Measurements from ENCODE around the gene CCL23. TPM values are rescaled to one million over a fixed set of nuclear protein-coding genes. Genes with fewer than 3 reads are reported as not detected.

Gene CCL23, protein sequence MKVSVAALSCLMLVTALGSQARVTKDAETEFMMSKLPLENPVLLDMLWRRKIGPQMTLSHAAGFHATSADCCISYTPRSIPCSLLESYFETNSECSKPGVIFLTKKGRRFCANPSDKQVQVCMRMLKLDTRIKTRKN
- total RNA-seq = not detected

DNA sequence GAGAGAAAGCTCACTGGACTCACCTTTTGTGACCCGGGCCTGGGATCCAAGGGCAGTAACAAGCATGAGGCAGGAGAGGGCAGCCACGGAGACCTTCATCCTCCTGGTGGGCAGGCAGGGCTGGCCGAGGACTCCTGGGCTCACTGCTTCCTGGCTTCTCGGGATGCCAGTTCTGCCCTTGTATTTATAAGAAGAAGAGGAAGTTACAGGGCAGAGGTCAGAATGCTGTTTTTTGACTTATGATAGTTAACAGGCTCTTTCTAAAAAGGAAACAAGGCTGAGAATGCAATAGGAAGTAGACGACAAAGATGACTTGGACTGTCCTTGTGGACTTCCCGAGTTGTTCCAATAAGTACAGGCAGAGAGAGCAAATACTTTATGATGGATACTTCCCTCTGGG is at the start of gene CCL23:
CCL23 (minus strand) TSS at position 174 of the 400 bp plus-strand sequence; CDS start at position 99, 75 bp downstream.
- no peak for DNase-seq
- no peak within 1 kb of the TSS for H3K4me3 Mint-ChIP-seq
- H3K27me3 Mint-ChIP-seq (ENCODE audit: low read depth) = peaks cover 31% of the 10 kb centered on the region
- H3K9me3 Mint-ChIP-seq = no peaks in the 10 kb centered on the region
- no peak within 1 kb of the TSS for H3K27ac Mint-ChIP-seq
- H3K4me1 Mint-ChIP-seq (ENCODE audit: low read depth) = no peaks in the 10 kb centered on the region
- intact Hi-C loops (cut with micrococcal nuclease) = no loop called here
- CTCF ChIA-PET = no interaction called here
- H3K36me3 Mint-ChIP-seq (ENCODE audit: low read depth) = no peaks in the 10 kb centered on the region

DNA sequence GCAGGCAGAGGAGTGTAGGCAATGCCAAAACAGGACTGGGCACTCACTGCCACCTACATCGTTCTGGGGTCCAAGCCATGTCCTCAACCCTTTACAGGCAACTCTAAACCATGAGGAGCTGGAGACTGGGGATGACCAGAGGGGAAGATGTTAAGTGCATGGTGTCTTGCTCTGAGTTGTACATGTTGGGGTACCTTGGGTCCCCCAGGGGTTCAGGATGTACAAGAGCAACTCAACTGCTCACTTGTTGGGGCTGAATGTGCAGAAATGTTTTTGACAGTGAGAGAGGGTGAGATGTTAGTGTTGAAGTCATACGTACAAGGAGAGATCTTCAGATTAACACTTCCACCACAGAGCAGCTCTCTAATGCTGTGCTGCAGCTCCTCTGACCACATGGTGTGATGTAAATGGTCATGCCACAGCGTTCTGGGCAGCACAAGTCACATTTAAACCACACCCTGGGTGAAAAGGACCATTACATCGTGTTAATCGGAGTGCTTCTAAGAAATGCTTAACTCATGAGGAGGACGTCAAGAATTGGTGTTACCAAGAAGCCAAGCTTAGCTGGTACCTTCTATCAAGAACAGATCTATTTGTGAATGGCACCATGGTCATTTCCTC is 48.7 kb upstream of the CCL23 start:
- Mint-ChIP-seq H3K4me3 (no peak overlapping the region), H3K9me3 (no peaks in the 10 kb centered on the region), H3K4me1 (ENCODE audit: low read depth) (no peaks in the 10 kb centered on the region), H3K27ac (no peak overlapping the region), H3K36me3 (ENCODE audit: low read depth) (no peaks in the 10 kb centered on the region), H3K27me3 (ENCODE audit: low read depth) (peaks cover 8% of the 10 kb centered on the region)
- CTCF ChIA-PET = interaction anchor here (1.0 to 1.4 kb wide), 2 partner anchors 82 to 118 kb away, joined by 3 to 7 read pairs; no protein-coding TSS in a partner anchor
- intact Hi-C loops (cut with micrococcal nuclease) = no loop called here
- DNase-seq = no peak

GRCh38 chr17:36063786-36064541 is 46.2 kb upstream of the CCL23 start, which contains the start of gene CCL18:
Gene CCL18, plus strand, starts transcription at chr17:36064272. Its CDS starts 71 bp downstream, at chr17:36064343.
- H3K9me3 Mint-ChIP-seq = no peaks in the 10 kb centered on the region
- DNase-seq = no peak
- H3K27ac Mint-ChIP-seq = no peak within 1 kb of the TSS
- CTCF ChIA-PET = interaction anchor here (0.6 to 1.1 kb wide), 3 partner anchors 9 to 116 kb away, joined by 3 to 4 read pairs (median 3); no protein-coding TSS in a partner anchor
- H3K27me3 Mint-ChIP-seq (ENCODE audit: low read depth) = peaks cover 12% of the 10 kb centered on the region
- H3K4me3 Mint-ChIP-seq = no peak within 1 kb of the TSS
- H3K36me3 Mint-ChIP-seq (ENCODE audit: low read depth) = no peaks in the 10 kb centered on the region
- H3K4me1 Mint-ChIP-seq (ENCODE audit: low read depth) = no peaks in the 10 kb centered on the region
- intact Hi-C loops (cut with micrococcal nuclease) = no loop called here

DNA sequence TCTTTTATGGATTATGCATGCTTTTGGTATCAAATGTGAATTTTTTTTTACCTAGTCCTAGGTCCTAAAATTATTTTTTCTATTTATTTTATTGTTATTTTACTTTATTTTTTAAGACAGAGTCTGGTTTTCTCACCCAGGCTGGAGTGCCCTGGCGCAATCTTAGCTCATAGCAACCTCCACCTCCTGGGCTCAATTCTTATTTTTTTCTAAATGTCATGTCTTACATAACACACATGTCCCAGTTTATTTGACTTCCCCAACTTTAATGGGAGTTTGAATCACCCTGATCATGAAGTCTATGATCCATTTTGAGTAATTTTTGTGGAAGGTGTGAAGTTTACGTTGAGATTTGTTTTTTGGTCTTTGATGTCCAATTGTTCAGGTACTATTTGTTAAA is 43.0 kb upstream of the CCL23 start:
- CTCF ChIA-PET = no interaction called here
- no peaks in the 10 kb centered on the region for H3K36me3 Mint-ChIP-seq (ENCODE audit: low read depth)
- no peak overlapping the region for H3K4me3 Mint-ChIP-seq
- no peaks in the 10 kb centered on the region for H3K9me3 Mint-ChIP-seq
- H3K4me1 Mint-ChIP-seq (ENCODE audit: low read depth) = no peaks in the 10 kb centered on the region
- no peak for DNase-seq
- intact Hi-C loops (cut with micrococcal nuclease) = no loop called here
- no peak overlapping the region for H3K27ac Mint-ChIP-seq
- peaks cover 6% of the 10 kb centered on the region for H3K27me3 Mint-ChIP-seq (ENCODE audit: low read depth)

DNA sequence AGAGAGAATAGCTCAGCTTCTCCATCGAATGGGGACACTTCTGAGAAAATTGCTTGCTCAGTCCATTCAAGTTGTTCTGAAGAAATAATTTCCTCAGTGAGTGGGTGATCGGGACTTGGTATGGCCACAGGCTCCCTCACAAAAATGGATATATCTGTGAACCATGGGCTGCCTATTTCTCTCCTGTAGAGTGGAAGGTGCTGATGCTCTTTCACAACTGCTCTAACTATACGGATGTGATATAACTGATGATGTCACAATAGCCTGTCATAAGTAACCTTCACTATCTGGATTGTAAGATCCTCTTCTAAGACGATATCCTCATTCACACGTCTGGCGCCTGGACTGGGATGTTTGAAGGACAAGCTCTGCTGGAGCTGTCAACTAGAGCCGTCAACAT is 41.6 kb upstream of the CCL23 start:
- H3K9me3 Mint-ChIP-seq = no peaks in the 10 kb centered on the region
- CTCF ChIA-PET = interaction anchor here (1.2 kb wide), 1 partner anchor 13 kb away, joined by 4 read pairs; no protein-coding TSS in a partner anchor
- H3K4me3 Mint-ChIP-seq = no peak overlapping the region
- peaks cover 4% of the 10 kb centered on the region for H3K27me3 Mint-ChIP-seq (ENCODE audit: low read depth)
- no peak overlapping the region for H3K27ac Mint-ChIP-seq
- no peaks in the 10 kb centered on the region for H3K4me1 Mint-ChIP-seq (ENCODE audit: low read depth)
- H3K36me3 Mint-ChIP-seq (ENCODE audit: low read depth) = no peaks in the 10 kb centered on the region
- intact Hi-C loops (cut with micrococcal nuclease) = no loop called here
- no peak for DNase-seq

GRCh38 chr17:36057911-36058310 is 40.1 kb upstream of the CCL23 start:
- CTCF ChIA-PET = interaction anchor here (1.6 kb wide), 1 partner anchor 15 kb away, joined by 4 read pairs; no protein-coding TSS in a partner anchor
- Mint-ChIP-seq H3K9me3 (no peaks in the 10 kb centered on the region), H3K4me3 (no peak overlapping the region), H3K27me3 (ENCODE audit: low read depth) (peaks cover 7% of the 10 kb centered on the region), H3K27ac (no peak overlapping the region), H3K4me1 (ENCODE audit: low read depth) (no peaks in the 10 kb centered on the region), H3K36me3 (ENCODE audit: low read depth) (no peaks in the 10 kb centered on the region)
- intact Hi-C loops (cut with micrococcal nuclease) = no loop called here
- no peak for DNase-seq

DNA sequence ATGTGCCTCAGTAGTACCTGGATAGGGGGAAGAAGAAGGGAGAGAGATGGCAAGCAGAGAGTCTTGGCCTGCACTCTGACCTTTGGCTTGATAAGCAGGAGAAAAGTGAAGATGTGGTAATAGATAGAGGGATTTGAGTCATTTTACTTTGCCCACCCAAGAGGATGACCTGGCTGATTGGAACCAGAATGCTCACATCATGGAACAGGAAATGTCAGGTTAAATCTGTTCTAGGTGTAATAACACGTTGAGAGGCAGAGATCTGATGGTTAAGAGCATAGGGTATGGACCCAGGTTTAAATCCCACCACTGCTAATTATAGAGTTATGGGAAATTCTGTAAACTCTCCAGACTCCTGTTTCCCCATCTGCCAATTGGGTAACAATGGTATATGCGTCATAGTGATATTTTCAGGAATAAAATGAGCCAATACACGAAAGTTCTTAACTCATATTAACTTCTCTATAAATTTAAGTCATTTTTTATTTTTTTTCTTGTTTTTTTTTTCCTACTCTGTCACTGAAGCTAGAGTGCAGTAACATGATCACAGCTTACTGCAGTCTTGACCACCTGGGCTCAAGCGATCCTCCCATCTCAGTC is 38.2 kb upstream of the CCL23 start:
- Mint-ChIP-seq H3K9me3 (peaks cover 8% of the 10 kb centered on the region), H3K4me1 (ENCODE audit: low read depth) (no peaks in the 10 kb centered on the region), H3K27me3 (ENCODE audit: low read depth) (peaks cover 17% of the 10 kb centered on the region), H3K4me3 (no peak overlapping the region), H3K36me3 (ENCODE audit: low read depth) (no peaks in the 10 kb centered on the region), H3K27ac (no peak overlapping the region)
- CTCF ChIA-PET = interaction anchor here (1.3 kb wide), 1 partner anchor 92 kb away, joined by 3 read pairs; no protein-coding TSS in a partner anchor
- intact Hi-C loops (cut with micrococcal nuclease) = no loop called here
- DNase-seq = no peak

DNA sequence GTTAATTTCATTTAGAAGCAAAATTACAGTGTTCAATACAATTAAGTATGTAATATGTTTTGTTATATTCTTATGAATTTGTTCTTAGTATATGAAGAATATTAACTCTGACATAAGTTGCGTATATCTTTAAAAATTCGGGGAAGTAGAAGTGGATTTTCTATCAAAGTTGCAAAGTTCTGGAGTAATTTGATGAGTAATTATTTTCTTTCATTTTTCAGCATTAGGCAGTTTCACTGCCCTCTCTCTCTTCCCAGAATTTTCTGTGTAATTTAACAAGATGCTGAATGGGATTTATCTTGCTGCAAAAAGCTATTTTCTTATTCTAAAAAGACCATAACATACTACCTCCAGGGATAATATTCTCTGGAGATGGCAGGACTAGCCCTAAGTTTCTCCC is 37.4 kb upstream of the CCL23 start:
- intact Hi-C loops (cut with micrococcal nuclease) = no loop called here
- DNase-seq = no peak
- H3K27ac Mint-ChIP-seq = no peak overlapping the region
- no peaks in the 10 kb centered on the region for H3K36me3 Mint-ChIP-seq (ENCODE audit: low read depth)
- H3K4me1 Mint-ChIP-seq (ENCODE audit: low read depth) = no peaks in the 10 kb centered on the region
- CTCF ChIA-PET = interaction anchor here (0.6 kb wide), 1 partner anchor 91 kb away, joined by 3 read pairs; no protein-coding TSS in a partner anchor
- peaks cover 19% of the 10 kb centered on the region for H3K27me3 Mint-ChIP-seq (ENCODE audit: low read depth)
- H3K9me3 Mint-ChIP-seq = peaks cover 12% of the 10 kb centered on the region
- H3K4me3 Mint-ChIP-seq = no peak overlapping the region

DNA sequence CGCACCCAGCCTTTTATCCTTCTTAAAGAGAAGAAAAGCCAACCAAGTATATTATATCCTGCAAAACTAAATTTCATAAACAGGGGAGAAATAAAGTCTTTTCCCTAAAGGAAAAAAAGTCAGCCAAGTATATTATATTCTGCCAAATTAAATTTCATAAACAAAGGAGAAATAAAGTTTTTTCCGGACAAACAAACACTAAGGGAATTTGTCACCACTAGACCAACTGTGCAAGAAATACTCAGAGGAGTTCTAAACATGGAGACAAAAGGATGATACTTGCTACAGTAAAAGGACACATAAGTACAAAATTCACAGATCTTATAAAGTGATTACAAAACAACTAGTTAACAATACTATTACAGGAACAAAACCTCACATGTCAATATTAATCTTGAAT is 31.9 kb upstream of the CCL23 start:
- Mint-ChIP-seq H3K27me3 (ENCODE audit: low read depth) (peaks cover 31% of the 10 kb centered on the region), H3K4me1 (ENCODE audit: low read depth) (no peaks in the 10 kb centered on the region), H3K4me3 (no peak overlapping the region), H3K27ac (no peak overlapping the region), H3K9me3 (peaks cover 32% of the 10 kb centered on the region), H3K36me3 (ENCODE audit: low read depth) (peaks cover 7% of the 10 kb centered on the region)
- DNase-seq = no peak
- intact Hi-C loops (cut with micrococcal nuclease) = no loop called here
- CTCF ChIA-PET = no interaction called here

DNA sequence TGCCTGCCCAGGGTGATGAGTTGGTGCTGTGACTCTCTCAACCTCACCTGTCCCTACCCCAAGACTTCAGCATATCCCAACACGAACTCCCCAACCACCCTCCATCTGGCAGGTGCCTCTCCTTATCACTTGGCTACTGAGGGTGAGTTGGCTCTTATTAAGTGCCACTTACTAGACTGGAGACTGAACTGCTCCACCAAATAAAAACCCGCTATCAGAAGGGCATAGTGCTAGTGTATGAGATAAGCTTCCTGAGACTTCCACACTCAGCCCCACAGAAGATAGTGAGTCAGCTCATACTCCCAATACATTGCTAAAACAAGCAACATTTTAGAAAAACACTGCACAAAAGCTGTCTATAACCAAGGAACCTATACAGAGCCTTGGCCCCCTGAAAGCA is 30.3 kb upstream of the CCL23 start:
- Mint-ChIP-seq H3K9me3 (peaks cover 32% of the 10 kb centered on the region), H3K27ac (no peak overlapping the region), H3K4me3 (no peak overlapping the region), H3K36me3 (ENCODE audit: low read depth) (peaks cover 7% of the 10 kb centered on the region), H3K4me1 (ENCODE audit: low read depth) (no peaks in the 10 kb centered on the region), H3K27me3 (ENCODE audit: low read depth) (peaks cover 34% of the 10 kb centered on the region)
- DNase-seq = no peak
- intact Hi-C loops (cut with micrococcal nuclease) = no loop called here
- CTCF ChIA-PET = interaction anchor here (1.1 kb wide), 1 partner anchor 79 kb away, joined by 3 read pairs; no protein-coding TSS in a partner anchor

GRCh38 chr17:36036235-36036634 is 18.5 kb upstream of the CCL23 start:
- no peaks in the 10 kb centered on the region for H3K9me3 Mint-ChIP-seq

DNA sequence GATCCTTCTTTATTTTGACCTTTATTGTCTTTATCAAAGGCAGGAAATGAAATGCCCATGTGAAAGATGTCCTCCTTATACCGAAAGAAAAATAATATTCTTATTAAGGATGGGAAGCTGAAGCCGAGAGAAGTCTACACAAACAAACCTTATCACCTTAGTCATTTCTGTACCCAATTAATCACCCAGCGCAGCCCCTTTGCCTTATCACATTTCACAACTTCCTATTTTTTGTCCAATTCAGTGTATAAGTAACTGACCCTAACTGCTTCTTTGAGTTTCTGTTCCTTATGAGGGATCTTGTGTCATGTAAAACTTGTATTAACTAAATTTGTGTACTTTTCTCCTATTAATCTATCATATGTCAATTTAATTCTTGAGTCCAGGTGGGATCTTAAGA is 16.4 kb upstream of the CCL23 start:
- Mint-ChIP-seq H3K4me3 (no peak overlapping the region), H3K27ac (no peak overlapping the region), H3K36me3 (ENCODE audit: low read depth) (no peaks in the 10 kb centered on the region), H3K9me3 (no peaks in the 10 kb centered on the region), H3K27me3 (ENCODE audit: low read depth) (peaks cover 21% of the 10 kb centered on the region), H3K4me1 (ENCODE audit: low read depth) (no peaks in the 10 kb centered on the region)
- intact Hi-C loops (cut with micrococcal nuclease) = no loop called here
- DNase-seq = no peak
- CTCF ChIA-PET = no interaction called here

More at GRCh38 chr17:36036235-36036634, 18.5 kb upstream of the CCL23 start:
- intact Hi-C loops (cut with micrococcal nuclease) = no loop called here
- no peak overlapping the region for H3K4me3 Mint-ChIP-seq
- H3K27ac Mint-ChIP-seq = no peak overlapping the region
- H3K4me1 Mint-ChIP-seq (ENCODE audit: low read depth) = no peaks in the 10 kb centered on the region
- no peak for DNase-seq
- CTCF ChIA-PET = no interaction called here
- H3K27me3 Mint-ChIP-seq (ENCODE audit: low read depth) = peaks cover 13% of the 10 kb centered on the region
- H3K36me3 Mint-ChIP-seq (ENCODE audit: low read depth) = no peaks in the 10 kb centered on the region

Data from activated naive CD4-positive, alpha-beta T cell treated with anti-CD3 and anti-CD28 coated beads for 36 hours (primary cell).